ENCODE results near the gene ARIH2. TPM values are rescaled to one million over a fixed set of nuclear protein-coding genes. Genes with fewer than 3 reads are reported as not detected.

The ARIH2 gene
- total RNA-seq, 1 donor from 2014 or later, result 149 TPM

GRCh38 chr3:48926425-48927392 lies 8.1 kb downstream of the ARIH2 start:
- DNase-seq (ENCODE audit: missing footprints) (no peak), ATAC-seq (peak; percentile 76)
- intact Hi-C loops (cut with DNase I), result no loop called here

- ATAC-seq (no peak), DNase-seq (ENCODE audit: missing footprints) (no peak)
- intact Hi-C loops (cut with DNase I), result no loop called here
These were observed 9.3 kb downstream of the ARIH2 start for GRCh38 chr3:48927928-48928327.

- no peak for DNase-seq (ENCODE audit: missing footprints)
- ATAC-seq, result no peak
- intact Hi-C loops (cut with DNase I), result no loop called here
These were observed 10.0 kb downstream of the ARIH2 start for GRCh38 chr3:48928679-48929078.

- no peak for ATAC-seq
- no peak for DNase-seq (ENCODE audit: missing footprints)
- intact Hi-C loops (cut with DNase I), result no loop called here
These were observed 10.9 kb downstream of the ARIH2 start for GRCh38 chr3:48929358-48930035.

GRCh38 chr3:48930590-48930989 lies 11.9 kb downstream of the ARIH2 start:
- DNase-seq (ENCODE audit: missing footprints) (no peak), ATAC-seq (no peak)
- intact Hi-C loops (cut with DNase I), result no loop called here

GRCh38 chr3:48931944-48932580 lies 13.4 kb downstream of the ARIH2 start:
- ATAC-seq (no peak), DNase-seq (ENCODE audit: missing footprints) (no peak)
- intact Hi-C loops (cut with DNase I), result no loop called here

- DNase-seq (ENCODE audit: missing footprints), result no peak
- intact Hi-C loops (cut with DNase I), result loop anchor here (2.0 kb wide), 1 partner anchor 14 kb away; no protein-coding TSS in a partner anchor
- peak; percentile 87 for ATAC-seq
These were observed 15.8 kb downstream of the ARIH2 start for GRCh38 chr3:48934333-48934991.

GRCh38 chr3:48935530-48935929 lies 16.9 kb downstream of the ARIH2 start:
- ATAC-seq, result no peak
- no peak for DNase-seq (ENCODE audit: missing footprints)
- intact Hi-C loops (cut with DNase I), result loop anchor here (2.0 kb wide), 1 partner anchor 13 kb away; no protein-coding TSS in a partner anchor

GRCh38 chr3:48938156-48938555 lies 19.5 kb downstream of the ARIH2 start:
- ATAC-seq, result no peak
- no peak for DNase-seq (ENCODE audit: missing footprints)
- intact Hi-C loops (cut with DNase I), result no loop called here

- no peak for ATAC-seq
- intact Hi-C loops (cut with DNase I), result no loop called here
- no peak for DNase-seq (ENCODE audit: missing footprints)
These were observed 20.0 kb downstream of the ARIH2 start for GRCh38 chr3:48938689-48939088.

GRCh38 chr3:48945432-48945831 lies 26.8 kb downstream of the ARIH2 start:
- DNase-seq (ENCODE audit: missing footprints) (no peak), ATAC-seq (no peak)
- intact Hi-C loops (cut with DNase I), result no loop called here

GRCh38 chr3:48945891-48946549 lies 27.4 kb downstream of the ARIH2 start:
- intact Hi-C loops (cut with DNase I), result no loop called here
- ATAC-seq, result no peak
- DNase-seq (ENCODE audit: missing footprints), result no peak

GRCh38 chr3:48949376-48949717 lies 30.7 kb downstream of the ARIH2 start:
- intact Hi-C loops (cut with DNase I), result loop anchor here (2.0 kb wide), 1 partner anchor 15 kb away; no protein-coding TSS in a partner anchor
- ATAC-seq, result no peak
- no peak for DNase-seq (ENCODE audit: missing footprints)

GRCh38 chr3:48950051-48950450 lies 31.4 kb downstream of the ARIH2 start:
- DNase-seq (ENCODE audit: missing footprints) (no peak), ATAC-seq (no peak)
- intact Hi-C loops (cut with DNase I), result loop anchor here (5.0 kb wide), 1 partner anchor 33 kb away; the partner anchor contains the start of gene ARIH2

GRCh38 chr3:48951764-48952163 lies 33.1 kb downstream of the ARIH2 start:
- ATAC-seq (no peak), DNase-seq (ENCODE audit: missing footprints) (no peak)
- intact Hi-C loops (cut with DNase I), result loop anchor here (5.0 kb wide), 1 partner anchor 34 kb away; the partner anchor contains the start of gene ARIH2

GRCh38 chr3:48952510-48953118 lies 34.0 kb downstream of the ARIH2 start:
- intact Hi-C loops (cut with DNase I), result loop anchor here (5.0 kb wide), 1 partner anchor 35 kb away; the partner anchor contains the start of gene ARIH2
- ATAC-seq (no peak), DNase-seq (ENCODE audit: missing footprints) (no peak)

- no peak for ATAC-seq
- intact Hi-C loops (cut with DNase I), result no loop called here
- DNase-seq (ENCODE audit: missing footprints), result no peak
These were observed 38.5 kb downstream of the ARIH2 start for GRCh38 chr3:48957006-48957705.

All from Right ventricle myocardium inferior (tissue), 1 donor.